Measurements from ENCODE around the gene CES4A.
"Not testable (repeated sequence)": the region's sequence is repeated elsewhere in the genome, so short reads cannot be mapped to it uniquely, and the experiment has no call there.

CES4A gene

GRCh38 chr16:66993558-66993957 lies 5.2 kb downstream of the CES4A start:
- DNase-seq, result not testable (repeated sequence)

- DNase-seq, result no peak
These were observed 8.1 kb downstream of the CES4A start for GRCh38 chr16:66996324-66996982.

- DNase-seq, result no peak
These were observed 8.6 kb downstream of the CES4A start for GRCh38 chr16:66996983-66997358.

- no peak for DNase-seq
These were observed 12.3 kb downstream of the CES4A start for GRCh38 chr16:67000384-67001351.

GRCh38 chr16:67001726-67002125 lies 13.3 kb downstream of the CES4A start:
- no peak for DNase-seq

- no peak for DNase-seq
These were observed 18.7 kb downstream of the CES4A start for GRCh38 chr16:67006930-67007658.

- DNase-seq, result no peak
These were observed 20.8 kb downstream of the CES4A start for GRCh38 chr16:67009158-67009557.

GRCh38 chr16:67011274-67011673 lies 22.9 kb downstream of the CES4A start:
- no peak for DNase-seq

GRCh38 chr16:67013233-67013822 lies 24.9 kb downstream of the CES4A start:
- DNase-seq, result no peak

GRCh38 chr16:67013823-67014633 lies 25.6 kb downstream of the CES4A start:
- DNase-seq, result peak; percentile 15 to 26

GRCh38 chr16:67014634-67015312 lies 26.4 kb downstream of the CES4A start:
- DNase-seq, result no peak

GRCh38 chr16:67015313-67015731 lies 26.9 kb downstream of the CES4A start:
- no peak for DNase-seq

- DNase-seq, result no peak
These were observed 27.8 kb downstream of the CES4A start for GRCh38 chr16:67016143-67016542.

GRCh38 chr16:67016681-67017420 lies 28.5 kb downstream of the CES4A start:
- no peak for DNase-seq

GRCh38 chr16:67017421-67017750 lies 29.0 kb downstream of the CES4A start:
- DNase-seq, result no peak

GRCh38 chr16:67017810-67018488 lies 29.6 kb downstream of the CES4A start:
- DNase-seq, result peak; percentile 80 to 84

- no peak for DNase-seq
These were observed 30.8 kb downstream of the CES4A start for GRCh38 chr16:67019171-67019570.

- no peak for DNase-seq
These were observed 32.9 kb downstream of the CES4A start for GRCh38 chr16:67021321-67021720.

GRCh38 chr16:67022531-67023214 lies 34.3 kb downstream of the CES4A start:
- DNase-seq, result no peak

- DNase-seq, result no peak
These were observed 35.3 kb downstream of the CES4A start for GRCh38 chr16:67023689-67024088.

Data from NCI-H1930 (cell line).